Measurements from ENCODE around the gene LIPN.
"Not testable (repeated sequence)": the region's sequence is repeated elsewhere in the genome, so short reads cannot be mapped to it uniquely, and the experiment has no call there.

- TF ChIP-seq CTCF (conservative IDR thresholded peaks at IDR 0.05 in 1 of 2, IDR thresholded peaks at IDR 0.05 in 1 of 2; ENCODE audit: low read depth in 1 of 2, low read length in 2 of 2); EZH2 (IDR thresholded peaks at IDR 0.05; ENCODE audit: low read length, missing control alignments): not testable (repeated sequence)
These were observed 17.9 kb upstream of the LIPN start for GRCh38 chr10:88741921-88742320.
